ENCODE data around the gene CXCL1.

Gene CXCL1

GRCh38 chr4:73852771-73853170, 16.4 kb upstream of the CXCL1 start:
- no peak for DNase-seq

- no peak for DNase-seq
Measured at GRCh38 chr4:73853246-73853704, 15.9 kb upstream of the CXCL1 start, which contains the start of gene PF4V1. PF4V1 (plus strand) TSS chr4:73853296; CDS start chr4:73853363, 67 bp downstream.

DNA sequence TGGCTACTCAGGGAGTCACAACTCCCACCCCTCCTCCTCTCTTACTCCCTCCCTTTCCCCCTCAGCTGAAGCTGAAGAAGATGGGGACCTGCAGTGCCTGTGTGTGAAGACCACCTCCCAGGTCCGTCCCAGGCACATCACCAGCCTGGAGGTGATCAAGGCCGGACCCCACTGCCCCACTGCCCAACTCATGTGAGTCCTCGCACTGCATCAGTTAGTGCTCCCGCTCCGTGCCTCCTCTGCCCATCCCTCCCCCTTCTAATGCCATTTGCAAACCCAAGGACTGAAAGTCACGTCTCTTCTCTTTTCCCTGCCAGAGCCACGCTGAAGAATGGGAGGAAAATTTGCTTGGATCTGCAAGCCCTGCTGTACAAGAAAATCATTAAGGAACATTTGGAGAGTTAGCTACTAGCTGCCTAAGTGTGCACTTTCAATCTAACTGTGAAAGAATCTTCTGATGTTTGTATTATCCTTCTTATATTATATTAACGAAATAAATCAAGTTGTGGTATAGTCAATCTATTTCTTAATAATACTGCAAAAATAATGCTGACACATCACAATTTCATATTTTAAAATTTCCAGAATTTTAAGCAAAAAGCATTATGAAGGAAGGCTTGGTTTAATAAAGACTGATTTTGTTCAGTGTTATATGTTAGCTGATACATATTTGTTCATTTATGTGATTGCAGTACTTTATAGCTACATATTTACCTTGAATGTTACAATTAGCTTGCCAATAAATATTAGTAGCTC, 15.3 kb upstream of the CXCL1 start:
- DNase-seq: no peak

- DNase-seq: no peak
Measured at GRCh38 chr4:73855406-73855805, 13.8 kb upstream of the CXCL1 start.

GRCh38 chr4:73856518-73856917, 12.7 kb upstream of the CXCL1 start:
- DNase-seq: no peak

GRCh38 chr4:73859614-73860088, 9.5 kb upstream of the CXCL1 start:
- no peak for DNase-seq

- no peak for DNase-seq
Measured at GRCh38 chr4:73860181-73860580, 9.0 kb upstream of the CXCL1 start.

- DNase-seq: no peak
Measured at GRCh38 chr4:73860917-73861316, 8.3 kb upstream of the CXCL1 start.

DNA sequence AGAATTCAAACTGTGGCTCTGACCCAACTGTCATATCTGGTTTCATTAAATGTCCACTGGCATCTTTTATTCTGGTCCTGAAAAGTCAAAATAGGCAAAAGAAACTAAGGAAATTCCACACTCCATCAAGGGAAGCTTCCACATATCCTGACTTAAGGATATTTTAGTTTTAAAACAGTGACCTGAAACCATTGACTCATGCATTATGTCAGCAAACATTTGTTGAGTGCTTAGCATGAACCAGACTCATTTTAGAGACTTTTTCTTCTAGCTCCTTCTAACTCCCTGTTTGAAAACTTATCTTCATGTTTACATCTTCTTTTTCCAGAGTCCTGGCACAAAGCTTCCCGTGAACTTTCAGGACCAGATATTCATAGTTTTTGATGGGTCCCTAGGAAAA, 6.9 kb upstream of the CXCL1 start:
- no peak for DNase-seq

- DNase-seq: peak; percentile 11
Measured at GRCh38 chr4:73864365-73864764, 4.8 kb upstream of the CXCL1 start.

DNA sequence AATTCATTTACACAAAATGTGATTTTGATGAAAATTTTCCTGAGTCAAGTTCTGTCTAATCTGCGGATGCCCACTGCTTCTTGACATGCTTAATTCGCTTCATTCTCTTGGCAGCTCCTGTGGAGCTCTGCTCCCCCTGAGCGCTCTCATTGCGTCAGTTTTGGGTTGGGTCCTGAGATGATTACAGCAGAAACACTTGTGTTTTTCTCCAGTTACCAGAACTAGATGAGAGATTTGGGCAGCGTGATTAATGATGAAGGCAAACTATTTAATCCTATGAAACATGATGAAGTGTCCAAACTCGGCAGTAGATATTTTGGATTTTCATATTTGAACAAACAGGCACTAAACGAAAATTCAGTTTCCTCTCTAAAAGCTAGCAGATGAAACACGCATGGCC, 4.2 kb upstream of the CXCL1 start:
- no peak for DNase-seq

GRCh38 chr4:73865431-73866096, 3.6 kb upstream of the CXCL1 start:
- no peak for DNase-seq

DNA sequence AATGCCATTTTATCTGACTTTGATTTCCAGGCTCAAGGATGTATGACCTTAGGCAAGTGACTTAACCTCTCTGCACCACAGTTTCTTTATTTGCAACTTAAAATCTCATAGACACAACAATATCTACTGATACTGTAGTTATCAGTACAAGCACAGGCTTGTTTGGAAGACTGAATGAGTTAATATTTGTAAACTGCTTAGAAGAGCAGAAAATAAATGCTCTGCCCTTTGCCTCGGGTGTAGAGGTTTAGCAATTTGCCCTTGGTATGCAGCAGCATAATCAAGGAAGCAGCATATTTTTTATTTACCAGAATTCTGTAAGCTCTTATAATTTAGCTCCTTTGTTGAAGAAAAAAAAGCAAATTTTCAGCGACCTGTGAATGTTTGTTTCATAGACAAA, 2.9 kb upstream of the CXCL1 start:
- DNase-seq: no peak

DNA sequence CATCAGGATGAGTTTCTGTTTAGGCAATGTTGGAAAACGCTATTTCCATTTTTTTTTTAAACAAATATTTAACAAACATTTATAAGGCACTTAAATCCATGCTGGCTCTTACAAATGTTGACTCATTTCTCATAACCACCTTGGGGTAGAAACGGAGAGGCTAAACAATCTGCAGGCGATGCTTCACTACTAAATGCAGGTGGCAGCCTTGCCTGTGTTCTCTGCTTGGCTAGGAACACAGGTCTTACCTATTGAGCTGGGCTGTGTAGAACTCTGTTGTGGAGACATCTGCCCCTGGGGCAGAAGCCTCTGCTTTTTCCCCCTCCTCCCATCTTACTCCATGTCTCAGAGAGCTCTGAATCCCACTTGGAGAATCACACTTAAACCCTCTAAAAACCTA, 1.4 kb upstream of the CXCL1 start:
- no peak for DNase-seq

DNA sequence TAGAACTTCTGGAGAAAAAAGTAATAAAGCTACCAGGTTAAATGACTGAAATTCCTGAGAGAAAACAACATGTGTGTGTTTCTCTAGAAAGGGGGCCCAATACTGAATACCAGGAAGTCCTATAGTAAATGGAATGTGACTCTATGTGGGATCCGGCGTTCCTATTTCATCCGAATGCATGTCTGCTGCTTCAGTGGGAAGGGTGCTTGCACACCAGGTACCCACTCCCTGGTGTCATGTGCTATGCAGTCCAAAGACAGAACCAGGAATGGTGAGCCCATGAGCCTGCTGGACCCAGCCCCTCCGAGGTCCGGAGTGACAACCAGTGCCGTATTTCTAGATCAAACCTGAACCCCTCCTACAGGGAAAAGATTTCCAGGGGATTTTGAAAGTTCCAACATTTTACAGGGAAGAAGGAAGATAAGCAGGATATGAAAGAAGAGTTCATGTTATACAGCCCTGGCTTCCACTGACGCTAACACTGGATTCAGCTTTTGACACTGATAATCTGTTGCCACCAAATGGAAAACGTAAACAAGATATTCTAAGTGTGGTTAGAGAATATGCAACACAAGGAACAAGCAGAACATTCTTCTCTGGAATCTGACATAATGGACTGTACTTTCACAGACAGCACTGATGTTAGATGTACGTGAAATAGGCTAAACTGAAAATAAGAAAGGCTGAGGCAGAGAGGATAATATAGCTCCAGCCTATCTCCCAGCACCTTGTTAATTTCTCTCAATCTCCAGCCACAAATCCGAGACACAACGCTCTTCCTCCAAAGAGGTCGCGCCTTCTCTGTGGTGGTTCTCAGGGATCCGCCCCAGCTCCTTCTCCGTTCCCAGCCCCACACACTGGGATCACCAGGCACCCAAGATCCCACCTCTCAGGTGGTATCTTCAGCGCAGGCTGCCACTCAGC, 725 bp upstream of the CXCL1 start:
- no peak for DNase-seq

DNA sequence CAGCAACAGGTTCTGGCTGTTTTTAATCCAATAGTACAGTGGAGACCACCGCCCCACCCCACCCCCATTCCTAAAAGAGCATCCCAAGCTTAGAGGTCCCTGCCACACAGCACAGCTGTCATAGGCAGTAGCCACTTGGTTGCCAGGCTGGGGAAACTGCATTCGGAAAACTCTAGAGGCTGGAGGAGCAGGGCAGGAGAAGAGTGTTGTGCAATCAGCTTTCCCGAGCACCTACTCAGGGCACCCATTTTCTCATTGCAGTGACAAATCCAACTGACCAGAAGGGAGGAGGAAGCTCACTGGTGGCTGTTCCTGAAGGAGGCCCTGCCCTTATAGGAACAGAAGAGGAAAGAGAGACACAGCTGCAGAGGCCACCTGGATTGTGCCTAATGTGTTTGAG, 1.1 kb downstream of the CXCL1 start:
- no peak for DNase-seq

- no peak for DNase-seq
Measured at GRCh38 chr4:73870768-73871167, 1.6 kb downstream of the CXCL1 start.

DNA sequence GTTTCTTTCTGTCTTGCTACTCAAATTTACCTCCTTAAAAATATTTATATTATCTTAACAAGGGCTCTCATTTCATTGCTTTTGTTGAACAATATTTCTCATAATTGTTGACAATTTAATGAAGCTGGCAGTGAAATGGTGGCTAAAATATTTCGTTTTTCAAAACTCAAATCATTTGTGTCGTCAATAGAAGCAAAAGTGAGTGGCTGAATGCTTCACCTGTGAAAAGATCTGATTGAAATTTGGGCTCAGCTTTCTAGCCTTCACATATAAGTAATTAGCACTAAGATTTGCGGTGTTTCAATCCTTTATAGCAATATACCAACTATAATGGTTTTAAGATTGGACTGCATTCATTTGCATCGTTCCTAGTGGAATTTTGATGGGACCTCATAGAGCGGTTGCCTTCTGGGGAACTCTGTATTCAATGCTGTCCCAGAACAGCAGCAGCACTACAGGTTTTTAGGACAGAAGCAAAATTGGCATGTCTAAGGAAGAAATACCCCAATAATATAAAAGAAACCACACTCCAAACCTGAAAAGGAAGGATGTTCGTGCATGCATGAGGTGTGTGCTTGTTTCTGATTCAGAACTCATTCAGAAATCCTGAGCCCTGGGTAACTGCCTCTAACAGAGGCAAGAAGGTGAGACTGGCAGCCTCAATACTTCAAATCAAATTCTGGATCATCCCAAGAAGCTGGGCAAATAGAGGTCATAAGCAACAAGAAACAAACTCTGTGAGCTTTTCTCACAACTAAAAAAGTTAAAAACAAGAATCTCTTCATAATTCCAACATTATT, 2.5 kb downstream of the CXCL1 start:
- DNase-seq: no peak

DNA sequence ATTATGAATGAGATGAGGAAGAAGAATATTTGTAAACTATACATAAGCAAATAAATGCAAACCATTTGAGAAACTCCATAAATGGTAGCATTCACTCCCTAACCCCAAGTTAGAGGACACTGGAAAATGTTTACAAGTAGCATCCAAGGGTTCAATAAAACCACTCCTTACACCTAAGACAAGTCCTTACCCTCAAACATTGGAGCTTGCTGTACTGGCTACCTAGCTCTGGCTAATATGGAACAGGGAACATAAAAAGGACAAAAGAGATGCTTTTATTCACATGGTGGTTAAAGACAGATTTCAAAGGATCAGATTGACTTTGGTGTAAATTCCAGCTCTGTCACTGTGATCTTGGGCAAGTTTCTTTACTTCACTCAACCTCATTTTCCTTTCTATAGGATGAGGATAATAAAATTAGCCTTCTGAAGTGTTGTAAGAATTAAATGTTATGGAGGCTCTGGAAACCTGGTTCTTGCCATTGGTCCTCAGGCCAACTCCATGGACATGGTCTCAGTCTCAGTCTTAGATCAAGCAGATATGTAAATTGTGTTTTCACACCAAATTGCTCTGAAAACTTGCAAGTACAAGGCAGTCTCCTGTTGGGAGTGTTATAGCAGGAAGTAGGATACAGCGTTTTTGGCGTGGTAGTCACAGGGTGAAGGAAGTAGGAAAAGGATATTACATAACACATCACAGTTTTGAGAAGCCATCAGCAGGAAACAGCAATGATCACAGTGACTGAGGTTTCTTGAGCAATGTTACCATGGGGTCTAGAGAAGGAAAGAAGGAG, 3.3 kb downstream of the CXCL1 start:
- no peak for DNase-seq

DNA sequence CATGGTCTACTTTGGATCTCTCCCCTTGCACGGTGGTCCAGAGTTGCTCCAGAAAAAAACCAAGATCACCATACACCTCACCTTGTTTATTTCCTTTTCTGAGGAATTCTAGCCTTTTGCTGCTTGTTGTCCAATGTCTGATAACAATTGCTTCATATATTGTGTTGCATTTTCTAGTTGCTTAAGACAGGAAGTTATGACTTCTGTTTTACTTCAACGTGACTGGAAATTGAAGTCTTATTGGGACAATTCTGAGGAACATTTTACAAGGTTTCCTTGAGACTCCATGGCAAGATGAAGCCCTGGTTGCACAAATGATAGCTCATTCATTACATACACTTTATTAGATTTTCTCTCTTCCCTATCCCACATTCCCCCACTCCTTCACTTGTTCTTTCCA, 5.2 kb downstream of the CXCL1 start:
- no peak for DNase-seq

DNA sequence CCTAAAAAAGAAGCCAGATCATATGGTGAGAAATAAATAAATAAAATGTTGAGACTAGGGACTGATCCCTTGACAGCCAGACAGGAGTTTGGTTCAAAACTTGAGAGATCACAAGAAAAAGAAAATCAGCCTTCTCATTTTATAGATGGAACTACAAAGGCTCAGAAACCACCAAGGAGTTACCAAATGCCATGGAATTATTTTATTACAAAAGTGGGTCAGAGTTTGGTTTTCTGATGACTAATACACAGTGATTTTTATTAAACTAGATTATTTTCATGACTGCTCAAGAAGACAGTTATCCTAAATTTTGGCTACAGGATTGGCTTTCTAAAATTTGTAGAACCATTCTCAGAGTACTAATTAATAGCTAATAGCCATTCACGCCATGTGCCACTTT, 6.2 kb downstream of the CXCL1 start:
- DNase-seq: no peak

GRCh38 chr4:73883306-73883705, 14.1 kb downstream of the CXCL1 start:
- no peak for DNase-seq

Measured in hematopoietic multipotent progenitor cell treated with erythropoietin and hydrocortisone succinate and interleukin-3 and kit ligand, for 8 days (in vitro differentiated cells).